Calu3 (cell line): ENCODE results near the gene ZBTB38. TPM values are rescaled to one million over a fixed set of nuclear protein-coding genes. Genes with fewer than 3 reads are reported as not detected.
A peak's percentile ranks its signal among the peaks of the same experiment; 100 is the strongest.

Source experiments
- BruUV-seq: library from RNA; stranded (reverse); fragments of 400-500 nt; replicated peaks from 2 replicates; lab custom pipeline; 2021; lab: Mats Ljungman, UMichigan
- CTCF ChIA-PET: fragments of 300-600 bp; sonication (Branson Sonifier 250); formaldehyde crosslinking; loops from one replicate; lab custom pipeline; 2022; ENCODE audit warnings: antibody characterized with exemption; lab: Charles Lee
- DNase-seq: peaks from one replicate; pipeline ENCODE4 v3.0.0; 2022
- H3K27ac Mint-ChIP-seq: one replicate; pipeline ENCODE4 v1.8.0; 2022; ENCODE audit warnings: mixed read lengths; ENCODE audit not compliant: unreplicated experiment
- H3K27me3 Mint-ChIP-seq: one replicate; pipeline ENCODE4 v1.8.0; 2022; ENCODE audit warnings: mixed read lengths; ENCODE audit not compliant: unreplicated experiment
- H3K36me3 Mint-ChIP-seq: one replicate; pipeline ENCODE4 v1.8.0; 2022; ENCODE audit warnings: mild to moderate bottlenecking, moderate library complexity, mixed read lengths; ENCODE audit not compliant: insufficient read depth, unreplicated experiment
- H3K4me1 Mint-ChIP-seq: one replicate; pipeline ENCODE4 v1.8.0; 2022; ENCODE audit warnings: mild to moderate bottlenecking, low read depth, mixed read lengths; ENCODE audit not compliant: unreplicated experiment
- H3K4me3 Mint-ChIP-seq: one replicate; pipeline ENCODE4 v1.8.0; 2022; ENCODE audit warnings: mild to moderate bottlenecking, low read depth, moderate library complexity, mixed read lengths; ENCODE audit not compliant: unreplicated experiment
- H3K9me3 Mint-ChIP-seq: one replicate; pipeline ENCODE4 v1.8.0; 2022; ENCODE audit warnings: low read depth, mixed read lengths; ENCODE audit not compliant: unreplicated experiment
- CTCF ChIP-seq: fragments of 200-600 bp; IDR thresholded peaks from one replicate; pipeline ENCODE4 v1.8.0; 2022; ENCODE audit warnings: antibody characterized with exemption; ENCODE audit not compliant: unreplicated experiment
- intact Hi-C: fragments of 100-400 bp; cut with micrococcal nuclease; formaldehyde crosslinking; loops from one replicate; pipeline ENCODE4 v1.10.0; 2022; ENCODE audit not compliant: unreplicated experiment
- total RNA-seq: library from RNA; stranded (reverse); gene quantifications from 2 replicates; pipeline ENCODE4 v1.2.3, GENCODE V29; 2022

ZBTB38 gene
- total RNA-seq, 1 experiment from 2014 or later = 95.9 TPM

GRCh38 chr3:141323936-141324704 is 44.2 kb upstream of the ZBTB38 start:
- peaks cover 63% of the 10 kb centered on the region for H3K4me1 Mint-ChIP-seq
- CTCF ChIA-PET = interaction anchor here (0.7 to 2.0 kb wide), 9 partner anchors 8 to 128 kb away, joined by 3 to 13 read pairs (median 6); partner anchors contain the start of gene PXYLP1
- no peak for DNase-seq
- H3K36me3 Mint-ChIP-seq = no peaks in the 10 kb centered on the region
- TF ChIP-seq CTCF = no peak
- no TSS peak for BruUV-seq
- H3K27me3 Mint-ChIP-seq = no peaks in the 10 kb centered on the region
- intact Hi-C loops = no loop called here
- no peak overlapping the region for H3K4me3 Mint-ChIP-seq
- peak overlapping the region; percentile 3 for H3K27ac Mint-ChIP-seq
- H3K9me3 Mint-ChIP-seq = peaks cover 4% of the 10 kb centered on the region

GRCh38 chr3:141326123-141326522 is 42.2 kb upstream of the ZBTB38 start:
- Mint-ChIP-seq H3K27ac (peak overlapping the region; percentile 40), H3K9me3 (no peaks in the 10 kb centered on the region), H3K27me3 (no peaks in the 10 kb centered on the region), H3K4me1 (peaks cover 55% of the 10 kb centered on the region), H3K4me3 (peak overlapping the region; percentile 37), H3K36me3 (no peaks in the 10 kb centered on the region)
- BruUV-seq = no TSS peak
- CTCF ChIA-PET = interaction anchor here (0.7 to 1.7 kb wide), 6 partner anchors 9 to 126 kb away, joined by 3 to 15 read pairs (median 4); partner anchors contain the start of gene ZBTB38
- no peak for TF ChIP-seq CTCF
- no peak for DNase-seq
- intact Hi-C loops = no loop called here

- peak overlapping the region; percentile 40 for H3K27ac Mint-ChIP-seq
- intact Hi-C loops = no loop called here
- peaks cover 55% of the 10 kb centered on the region for H3K4me1 Mint-ChIP-seq
- CTCF ChIA-PET = interaction anchor here (1.0 to 1.7 kb wide), 4 partner anchors 9 to 126 kb away, joined by 3 to 15 read pairs (median 4); no protein-coding TSS in a partner anchor
- no peak for DNase-seq
- H3K27me3 Mint-ChIP-seq = no peaks in the 10 kb centered on the region
- no peaks in the 10 kb centered on the region for H3K9me3 Mint-ChIP-seq
- H3K36me3 Mint-ChIP-seq = no peaks in the 10 kb centered on the region
- peak overlapping the region; percentile 37 for H3K4me3 Mint-ChIP-seq
- BruUV-seq = no TSS peak
- TF ChIP-seq CTCF = no peak
These were observed 41.7 kb upstream of the ZBTB38 start for GRCh38 chr3:141326626-141327025.

GRCh38 chr3:141328286-141329166 is 39.8 kb upstream of the ZBTB38 start:
- Mint-ChIP-seq H3K36me3 (no peaks in the 10 kb centered on the region), H3K27me3 (no peaks in the 10 kb centered on the region), H3K27ac (no peak overlapping the region), H3K4me1 (peaks cover 61% of the 10 kb centered on the region), H3K9me3 (no peaks in the 10 kb centered on the region), H3K4me3 (no peak overlapping the region)
- CTCF ChIA-PET = interaction anchor here (1.0 to 1.3 kb wide), 3 partner anchors 9 to 17 kb away, joined by 3 to 4 read pairs (median 3); no protein-coding TSS in a partner anchor
- no peak for DNase-seq
- intact Hi-C loops = no loop called here
- BruUV-seq = no TSS peak
- TF ChIP-seq CTCF = no peak
